CD1c-positive myeloid dendritic cell (primary cell): Measurements from ENCODE around the gene FAM222A.

Source experiments
- DNase-seq: peaks from one replicate; pipeline ENCODE4 v3.0.0-alpha.2; 2016; ENCODE audit errors: extremely low spot score

FAM222A gene

DNA sequence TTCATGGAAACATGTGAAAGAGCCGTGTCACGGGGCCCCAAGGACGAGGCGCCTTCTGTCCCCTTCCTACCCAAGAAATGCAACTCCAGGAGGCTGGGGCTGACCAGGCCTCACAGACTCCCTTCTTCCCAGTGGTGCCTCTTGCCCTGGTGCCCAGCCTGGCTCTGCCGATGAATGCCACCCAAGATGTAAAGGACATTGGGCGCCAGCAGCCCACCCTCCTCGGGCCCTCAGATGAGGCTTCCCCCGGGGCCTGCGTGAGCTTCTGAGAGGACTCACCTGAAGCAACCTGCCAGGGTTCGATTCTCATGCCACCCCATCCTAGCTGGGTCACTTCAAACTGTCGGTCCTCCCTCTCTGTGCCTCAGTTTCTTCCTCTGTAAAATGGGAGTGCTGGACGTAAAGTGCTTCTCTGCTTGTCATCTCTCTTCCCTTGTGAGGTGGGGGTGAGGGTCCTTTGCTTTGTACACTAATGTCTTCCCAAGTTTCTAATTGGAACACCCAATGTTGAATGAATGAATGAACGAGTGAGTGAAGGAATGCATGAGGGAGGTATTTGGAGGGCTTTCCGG lies 10.8 kb downstream of the FAM222A start:
- no peak for DNase-seq

DNA sequence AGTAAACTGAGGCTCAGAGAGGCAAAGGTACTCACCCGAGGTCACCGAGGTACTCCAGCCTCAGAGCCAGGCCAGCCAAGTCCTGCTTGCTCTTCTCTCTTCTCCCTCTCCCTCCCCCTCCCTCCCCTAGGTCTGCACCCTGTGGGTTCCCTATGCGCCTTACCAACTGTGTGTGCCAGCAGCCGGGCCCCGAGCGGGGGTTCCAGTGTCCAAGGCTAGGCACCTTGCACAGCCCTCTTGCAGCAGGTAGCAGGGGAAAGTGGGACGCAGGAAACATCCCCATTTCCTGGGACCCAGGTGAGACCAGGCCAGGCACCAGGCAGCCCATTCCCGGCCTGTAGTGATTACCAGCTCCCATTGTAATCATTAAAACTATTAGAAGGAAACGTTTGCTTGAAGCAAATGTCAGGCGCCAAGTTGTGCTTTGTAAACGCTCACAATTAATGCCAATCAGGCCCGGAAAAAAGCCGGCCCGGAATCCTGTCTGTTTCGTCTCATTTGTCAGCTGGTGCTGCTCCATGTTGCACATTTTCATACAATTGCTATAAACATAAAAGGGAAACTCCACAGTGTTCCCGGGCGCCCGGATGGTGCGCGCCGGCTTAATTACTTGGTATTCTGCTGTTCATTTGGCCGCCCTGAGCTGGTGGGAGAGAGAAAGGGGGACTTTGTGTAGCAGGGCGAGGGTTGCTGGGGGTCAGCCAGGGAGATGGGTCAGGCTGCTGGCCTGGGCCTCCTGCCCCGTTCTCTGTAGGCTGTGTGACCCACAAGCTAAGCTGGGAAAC lies 11.9 kb downstream of the FAM222A start:
- no peak for DNase-seq

DNA sequence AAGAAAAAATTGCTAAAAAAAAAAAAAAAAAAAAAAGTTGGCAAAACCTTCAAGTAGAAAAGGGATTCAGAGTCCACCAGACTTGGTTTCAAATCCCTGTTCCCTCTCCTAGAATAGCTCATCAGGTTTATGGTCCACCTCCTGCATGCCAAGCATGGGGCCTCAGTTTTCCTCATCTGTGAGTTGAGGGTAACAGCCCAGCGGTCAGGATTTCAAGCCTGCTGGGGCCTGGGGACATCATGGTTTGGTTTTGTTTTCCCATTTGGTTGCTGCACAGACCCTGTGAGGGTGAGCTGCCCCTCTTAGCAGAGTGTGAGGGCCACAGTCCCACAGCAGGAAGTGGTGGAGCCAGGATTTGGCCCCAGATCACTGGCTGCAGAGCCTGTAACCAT lies 12.5 kb downstream of the FAM222A start:
- DNase-seq = no peak

DNA sequence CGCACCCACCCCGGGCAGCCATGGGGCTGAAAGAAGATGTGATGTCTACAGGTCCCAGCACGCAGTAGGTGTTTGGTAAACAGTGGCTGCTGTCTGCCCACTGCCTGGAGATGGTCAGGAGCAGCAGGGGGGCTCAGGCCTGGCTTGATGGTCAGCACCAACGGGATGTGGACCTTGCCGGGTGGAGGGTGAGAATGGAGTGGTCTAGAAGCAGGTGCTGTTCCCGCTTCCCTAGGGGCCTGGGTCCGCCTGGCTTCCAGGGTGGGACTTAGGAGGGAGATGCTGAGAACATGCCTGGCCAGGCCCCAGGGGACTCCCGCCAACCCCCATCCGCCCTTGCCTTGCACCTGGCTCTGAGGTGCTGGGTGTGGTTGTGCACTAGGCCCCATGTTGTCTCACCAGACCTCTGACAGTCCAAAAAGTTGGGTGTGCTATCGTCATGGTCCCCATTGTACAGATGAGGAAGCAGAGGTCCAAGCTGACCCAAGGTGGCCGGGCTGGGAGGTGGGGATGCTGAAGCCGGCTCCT lies 12.9 kb downstream of the FAM222A start:
- no peak for DNase-seq

DNA sequence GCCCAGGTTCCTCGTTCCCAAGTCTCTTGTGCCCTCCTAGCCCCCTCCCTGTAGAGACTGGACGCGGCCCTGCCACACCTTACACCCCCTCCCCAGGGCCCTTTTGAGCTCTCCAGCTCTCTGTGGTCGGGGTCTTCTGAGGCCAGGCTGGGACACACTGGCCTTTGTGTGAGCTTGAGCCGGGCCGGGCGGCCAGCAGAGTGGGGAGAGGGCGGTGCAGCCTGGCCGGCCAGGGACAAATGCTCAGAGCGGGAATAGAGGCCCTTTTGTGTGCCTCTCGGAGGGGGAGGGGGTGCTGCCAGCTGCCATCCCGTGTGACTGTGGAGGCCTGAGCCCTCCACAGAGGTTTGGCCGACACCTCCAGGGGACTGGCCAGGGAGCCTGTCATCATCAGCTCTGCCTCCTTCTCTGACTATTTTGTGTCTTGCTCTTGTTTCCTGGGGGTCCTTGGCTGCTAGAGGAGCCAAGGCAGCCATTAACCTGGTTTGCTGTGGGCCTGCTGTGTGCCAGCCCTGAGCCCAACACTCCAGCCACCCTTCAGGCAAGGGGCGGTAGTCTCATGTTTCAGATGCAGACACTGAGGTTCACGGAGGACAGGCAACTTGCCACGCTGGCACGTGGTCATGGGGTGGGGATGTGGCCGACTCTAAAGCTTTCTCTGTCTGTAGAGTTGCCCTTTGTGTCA lies 13.6 kb downstream of the FAM222A start:
- no peak for DNase-seq

DNA sequence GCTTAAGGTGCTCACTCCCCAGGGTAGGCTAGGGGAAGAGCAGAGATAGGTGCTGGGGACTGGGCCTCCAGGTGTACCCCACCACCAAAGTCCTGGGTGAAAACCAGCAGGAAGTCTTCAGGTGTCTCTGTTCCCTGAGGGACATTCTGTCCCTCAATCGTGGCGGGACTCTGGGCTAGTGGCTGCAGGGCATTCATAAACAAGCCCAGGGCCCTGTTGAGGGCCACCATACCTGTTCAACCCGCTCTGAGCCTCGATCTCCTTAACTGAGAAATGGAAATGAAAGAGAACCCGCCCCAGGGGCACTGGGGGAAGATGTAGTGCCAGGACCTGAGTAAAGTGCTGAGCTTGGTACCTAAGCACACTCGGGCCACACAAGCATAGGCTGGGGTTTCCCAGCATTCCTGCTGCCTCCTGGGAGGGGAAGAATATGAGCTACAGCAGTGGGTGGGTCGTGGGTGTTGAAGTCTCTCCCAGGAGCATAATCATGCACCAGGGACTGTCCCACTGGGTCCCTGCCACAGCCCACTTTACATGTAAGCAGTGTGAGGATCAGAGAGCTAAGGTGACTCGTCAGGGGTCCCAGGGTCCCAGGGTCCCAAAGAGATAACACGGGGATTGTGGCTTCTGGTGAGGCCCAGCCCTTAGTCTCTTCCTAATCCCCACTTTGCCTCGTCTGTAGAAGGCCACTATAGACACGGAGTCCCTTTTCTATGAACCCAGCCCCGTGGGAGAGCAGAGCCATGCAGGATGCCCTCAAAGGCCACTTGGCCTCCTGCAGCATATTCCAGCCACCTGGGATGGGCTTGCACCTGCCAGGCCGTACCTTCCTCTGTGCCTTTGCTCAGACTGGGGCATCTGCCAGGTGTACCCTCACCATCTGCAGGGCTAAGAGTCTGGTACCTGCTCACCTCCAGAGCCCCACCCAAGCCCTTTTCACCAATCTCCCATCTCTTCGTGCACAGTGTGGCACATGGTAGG lies 14.4 kb downstream of the FAM222A start:
- no peak for DNase-seq

DNA sequence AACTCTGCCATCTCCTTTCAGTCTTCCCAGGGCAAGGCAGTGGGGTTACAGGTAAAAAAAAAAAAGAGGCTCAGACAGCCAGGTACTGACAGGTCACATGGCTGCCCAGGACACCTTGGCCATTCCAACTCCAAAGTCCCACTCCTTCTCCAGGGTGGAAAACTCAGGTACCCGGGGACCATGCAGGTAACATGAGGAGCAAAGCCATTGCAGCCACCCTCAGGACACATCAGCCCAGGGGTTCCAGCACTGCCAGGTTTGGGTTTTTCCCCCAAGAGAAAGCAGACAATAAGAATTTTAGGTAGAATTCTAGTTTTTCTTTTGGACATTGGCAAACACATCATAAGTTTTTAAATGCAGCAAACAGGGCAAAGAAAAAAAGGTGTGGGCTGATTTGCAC lies 15.3 kb downstream of the FAM222A start:
- no peak for DNase-seq

DNA sequence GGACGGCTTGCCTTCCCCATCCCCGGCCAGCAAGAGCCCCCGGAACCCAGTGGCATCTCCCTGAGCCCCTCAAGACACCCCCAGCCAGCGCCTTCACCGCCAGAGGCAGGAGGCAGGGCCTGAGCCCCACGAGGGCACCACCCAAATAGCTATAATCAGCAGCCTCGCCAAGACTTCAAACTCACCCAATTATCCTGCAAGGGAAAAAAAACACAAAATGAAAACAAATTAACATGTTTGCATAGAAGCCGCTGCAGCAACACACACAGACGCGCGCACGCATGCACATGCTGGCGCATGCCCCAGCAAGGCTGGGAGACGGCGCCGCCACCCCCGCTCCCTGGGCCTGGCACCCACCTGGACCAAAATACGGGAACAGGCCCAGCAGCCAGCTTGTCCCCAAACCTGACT lies 15.8 kb downstream of the FAM222A start:
- no peak for DNase-seq

DNA sequence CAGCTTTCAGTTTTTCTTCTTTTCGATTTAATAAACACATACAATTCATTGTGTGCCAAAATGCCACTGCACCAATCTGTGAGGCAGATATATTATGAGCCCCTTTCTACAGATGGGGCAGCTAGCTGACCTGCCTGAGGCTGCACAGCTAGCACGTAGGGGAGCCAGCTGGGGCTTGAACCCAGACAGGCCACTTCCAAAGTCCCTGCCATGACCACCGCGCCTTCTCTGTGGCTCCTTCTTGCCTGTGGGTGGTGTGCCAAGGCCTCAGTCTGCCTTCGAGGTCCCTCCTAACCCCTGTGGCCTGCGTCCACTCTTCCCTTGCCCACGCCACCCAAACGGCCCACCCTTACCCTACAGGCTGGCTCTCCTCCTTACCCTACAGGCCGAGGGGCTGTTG lies 16.2 kb downstream of the FAM222A start:
- DNase-seq = no peak

DNA sequence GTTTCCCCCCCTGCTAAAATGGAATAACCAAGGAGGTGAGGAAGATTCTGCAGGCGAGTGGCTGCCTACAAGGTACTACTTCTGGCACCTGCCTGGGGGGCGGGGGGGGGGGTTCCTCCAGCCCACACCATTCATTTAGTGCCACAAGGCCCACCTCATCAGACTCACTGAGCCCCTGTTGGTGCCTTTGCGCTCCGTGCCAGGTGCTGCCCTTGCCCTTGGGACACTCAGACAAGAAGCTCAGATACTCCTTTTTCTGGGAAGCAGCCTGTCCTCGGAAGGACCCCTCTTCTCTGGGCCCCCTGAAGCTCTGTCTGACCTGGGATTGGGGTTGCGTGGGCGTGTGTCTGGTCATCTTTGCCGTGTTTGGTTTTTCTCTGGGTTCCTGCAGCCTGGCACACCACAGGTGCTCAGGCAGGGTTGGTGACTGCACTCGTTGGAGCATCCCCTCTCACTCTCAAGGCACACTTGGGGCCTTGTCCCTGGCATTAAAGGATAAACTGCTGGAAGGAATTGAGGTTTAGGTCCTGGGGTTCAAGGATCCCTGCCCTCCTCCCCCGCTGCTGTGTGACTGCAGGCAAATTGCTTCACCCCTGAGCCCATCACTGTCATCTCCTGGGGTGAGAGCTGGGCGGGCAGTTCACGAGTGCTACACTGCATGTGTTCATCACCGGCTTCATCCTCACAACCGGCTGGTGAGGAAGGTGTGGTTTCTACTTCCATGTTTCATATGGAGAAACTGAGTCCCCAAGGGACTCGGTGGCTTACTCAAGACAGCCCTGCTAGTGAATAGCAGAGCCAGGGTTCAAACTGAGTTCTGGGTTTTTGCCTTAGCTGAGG lies 16.9 kb downstream of the FAM222A start:
- DNase-seq = no peak

DNA sequence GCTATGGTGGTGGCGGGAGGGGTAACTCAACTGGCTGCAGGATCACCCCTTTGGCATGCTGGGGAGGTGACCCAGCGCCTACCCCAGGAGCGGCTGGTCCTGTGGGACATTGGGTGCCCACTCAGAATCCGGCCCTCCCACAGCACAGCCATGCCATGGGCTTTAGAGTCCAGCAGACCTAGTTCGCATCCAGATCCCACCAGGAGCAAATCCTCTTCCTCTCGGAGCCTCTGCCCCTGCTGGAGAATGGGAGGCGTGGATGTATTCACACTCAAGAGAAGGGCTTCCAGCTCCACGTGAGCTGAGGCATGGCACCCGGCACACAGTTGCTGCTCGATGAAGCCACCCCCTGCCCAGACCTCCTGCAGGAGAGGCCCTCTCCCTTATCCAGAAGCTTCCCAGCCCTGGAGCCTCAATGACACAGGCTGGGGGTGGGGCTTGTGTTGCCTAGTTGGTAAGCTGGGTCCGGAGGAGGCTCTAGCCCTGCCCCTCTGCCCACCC lies 17.7 kb downstream of the FAM222A start:
- no peak for DNase-seq

DNA sequence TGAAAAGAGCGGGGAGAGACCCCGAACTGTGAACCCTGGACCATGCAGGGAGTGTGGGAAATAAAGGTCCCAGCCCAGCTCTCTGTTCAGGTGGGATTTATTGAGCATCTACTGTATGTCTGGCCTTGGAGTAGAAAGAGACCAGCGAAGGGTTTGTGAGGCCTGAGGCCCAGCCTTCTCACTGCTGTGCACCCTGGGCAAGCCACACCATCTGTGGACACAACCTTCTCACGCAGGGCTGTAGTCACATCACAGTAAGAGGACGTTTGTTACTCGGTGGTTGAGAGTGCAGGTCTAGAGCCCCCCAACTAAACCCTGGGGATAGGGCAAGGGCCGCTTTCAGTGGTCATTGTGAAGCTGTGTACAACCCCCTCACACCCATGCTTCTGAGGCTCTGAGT lies 18.2 kb downstream of the FAM222A start:
- DNase-seq = no peak

DNA sequence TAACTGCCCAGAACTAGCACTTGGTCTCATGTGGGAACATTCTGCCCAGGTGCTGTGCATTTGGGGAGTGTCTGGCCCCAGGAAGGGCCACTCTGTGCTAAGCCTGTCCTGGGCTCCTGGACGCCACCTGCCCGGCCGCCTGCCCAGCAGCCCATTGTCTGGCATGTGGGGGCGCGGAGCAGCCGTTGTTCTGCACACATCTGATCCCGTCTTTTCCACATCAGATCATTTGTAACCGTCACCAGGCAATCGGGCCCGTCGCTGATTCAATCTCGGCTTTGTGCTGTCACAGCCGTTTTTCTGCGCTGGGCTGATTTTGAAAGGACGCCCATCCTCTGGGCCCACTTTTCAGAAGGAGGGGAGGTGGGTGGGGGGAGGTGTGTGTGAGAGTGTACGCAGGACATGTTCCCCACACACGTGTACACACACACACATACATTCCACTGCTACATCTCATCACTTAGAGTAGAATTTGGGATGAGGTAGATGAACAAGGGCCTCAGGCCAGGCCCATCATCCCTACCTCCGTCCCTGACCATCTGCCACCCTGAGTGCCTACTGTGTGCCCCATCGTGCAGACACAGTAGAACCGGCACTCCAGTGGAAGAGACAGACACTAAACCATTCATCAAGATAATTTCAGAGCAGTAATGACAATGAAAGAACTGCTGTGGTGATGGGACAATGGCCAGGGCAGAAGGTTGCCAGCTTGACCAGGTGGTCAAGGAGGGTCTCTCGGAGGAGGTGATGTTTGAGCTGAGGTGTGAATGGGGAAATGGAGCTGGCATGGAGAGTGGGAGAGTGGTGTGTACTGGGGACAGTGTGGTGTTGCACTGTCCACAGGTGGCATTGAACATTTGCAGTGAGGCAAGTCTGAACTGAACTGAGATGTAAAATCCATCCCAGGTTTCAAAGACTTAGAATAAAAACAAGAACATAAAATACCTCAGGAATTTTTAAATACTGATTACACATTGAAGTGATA lies 19.0 kb downstream of the FAM222A start:
- no peak for DNase-seq

DNA sequence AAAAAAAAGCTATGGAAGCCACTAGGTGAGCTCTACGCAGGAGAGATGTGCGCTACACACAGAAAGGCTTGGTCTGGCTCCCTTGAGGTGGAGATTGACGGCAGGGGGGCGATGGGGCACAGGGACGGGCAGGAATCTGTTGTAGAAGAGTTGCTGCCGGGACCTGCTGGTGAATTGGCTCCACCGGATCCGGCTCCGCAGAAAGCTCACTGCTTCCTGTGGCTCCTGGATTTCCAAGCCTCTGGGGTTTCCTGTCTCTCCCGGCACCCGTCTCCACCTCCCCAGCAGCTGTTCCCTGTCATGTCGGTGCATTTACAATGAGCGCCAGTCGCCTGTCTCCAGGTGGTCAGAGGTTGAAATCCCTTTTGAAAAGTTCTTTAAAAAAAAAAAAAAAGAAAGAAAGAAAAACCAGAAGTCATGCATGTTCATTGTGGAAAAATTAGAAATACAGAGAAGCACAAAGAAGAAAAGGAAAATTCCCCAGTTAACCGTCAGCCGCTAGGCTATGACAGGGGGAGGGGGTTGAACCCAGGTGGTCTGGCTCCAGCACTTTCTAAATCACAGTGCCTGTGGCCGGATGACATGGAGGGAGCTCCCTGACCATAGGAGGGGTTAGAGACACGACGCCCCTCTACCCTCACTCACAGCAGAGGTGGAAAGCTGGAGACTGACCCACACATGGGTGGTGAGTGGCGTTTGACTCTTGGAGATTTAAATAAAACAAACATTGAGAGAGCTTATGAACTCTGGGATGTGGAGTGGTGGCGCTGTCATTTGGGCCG lies 20.8 kb downstream of the FAM222A start:
- DNase-seq = no peak

DNA sequence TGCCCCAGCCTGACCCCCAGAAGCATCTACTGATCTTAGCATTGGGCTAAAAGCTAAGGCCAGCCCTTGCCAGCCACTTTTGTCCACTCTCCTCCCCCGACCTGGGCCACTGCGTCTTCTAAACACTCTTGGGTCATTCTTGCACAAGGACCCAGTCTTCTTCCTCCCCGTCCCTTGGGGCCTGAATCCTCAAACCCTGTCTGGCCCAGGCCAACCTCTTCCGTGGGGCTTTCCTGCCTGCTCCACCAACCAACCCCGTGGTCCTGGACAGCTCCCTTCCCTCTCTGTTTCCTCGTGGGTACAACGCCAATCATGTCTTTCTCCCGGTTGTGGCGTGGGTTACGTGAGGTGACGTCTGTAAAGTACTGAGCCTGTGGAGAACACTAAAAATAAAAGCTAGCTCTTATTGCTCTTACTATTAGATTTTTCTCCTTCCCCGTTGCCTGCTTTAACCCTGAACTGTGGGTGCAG lies 21.5 kb downstream of the FAM222A start:
- DNase-seq = no peak

DNA sequence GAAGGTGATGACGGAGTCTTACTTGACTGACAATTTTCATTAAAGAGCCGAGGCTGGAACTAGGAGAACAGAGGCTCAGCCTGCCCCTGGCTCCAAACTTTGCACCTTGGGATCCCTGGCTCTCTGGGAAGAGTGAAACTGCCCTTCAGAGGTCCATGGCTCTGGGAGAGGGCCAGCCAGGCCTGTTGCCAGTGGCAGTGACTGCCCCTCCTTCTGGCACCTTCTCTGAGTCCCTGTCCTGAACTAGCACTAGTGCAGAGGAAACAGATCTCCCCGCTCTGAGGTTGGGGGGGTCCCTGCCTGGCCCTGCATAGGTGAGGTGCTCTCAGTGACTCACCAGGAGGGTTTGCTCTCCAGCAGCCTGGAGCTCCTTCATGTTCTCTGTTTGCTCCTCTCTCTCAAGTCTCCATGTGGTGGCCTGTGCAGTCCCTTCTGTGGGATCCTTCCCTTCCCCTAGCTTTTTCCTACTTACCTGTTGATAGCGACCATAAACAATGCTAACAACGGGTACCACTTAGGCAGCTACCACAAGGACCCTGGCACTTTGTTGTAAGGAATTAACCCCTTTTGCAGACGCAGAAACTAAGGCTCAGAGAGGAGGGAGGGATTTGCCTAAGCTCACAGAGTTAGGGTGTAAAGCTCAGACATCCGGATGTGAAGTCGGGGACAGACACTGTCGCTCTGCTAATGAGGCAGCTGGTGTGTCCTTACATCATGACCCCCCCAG lies 22.4 kb downstream of the FAM222A start:
- no peak for DNase-seq

DNA sequence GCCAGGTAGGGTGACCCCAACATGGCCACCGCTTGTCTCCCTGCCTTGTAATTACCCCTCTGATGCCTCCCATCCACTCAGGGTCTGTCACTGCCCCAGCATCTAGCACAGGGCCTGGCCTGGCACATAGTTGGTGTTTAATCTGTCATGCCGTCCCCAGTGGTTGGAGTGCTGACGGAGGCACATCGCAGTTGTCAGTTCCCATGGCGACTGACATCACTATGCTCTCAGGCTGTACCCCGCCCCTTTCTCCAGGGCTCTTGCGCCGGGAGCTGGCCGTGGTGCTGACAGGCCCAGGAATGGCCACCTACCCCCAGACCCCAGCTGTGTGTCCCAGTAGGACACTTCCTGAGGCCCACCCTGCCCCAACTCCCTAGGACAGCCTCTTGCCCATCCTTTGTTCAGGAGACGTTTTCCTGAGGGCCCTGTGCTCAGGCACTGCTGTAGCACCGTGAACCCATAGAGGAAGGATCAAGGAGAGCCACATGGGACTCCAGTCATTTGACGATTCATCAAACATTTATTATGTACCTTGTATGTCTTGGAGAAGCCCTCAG lies 23.0 kb downstream of the FAM222A start:
- DNase-seq = peak; percentile 32
